HepG2 (cell line): ENCODE measurements around the gene ANKRD39. TPM values are rescaled to one million over a fixed set of nuclear protein-coding genes. Genes with fewer than 3 reads are reported as not detected.

Source experiments
- ARNT2 ChIP-seq: sonication (generic); formaldehyde crosslinking; IDR thresholded peaks from 2 replicates; pipeline ENCODE4 v1.8.0; 2022; ENCODE audit warnings: mild to moderate bottlenecking, low read depth, missing genetic modification reagents, moderate library complexity
- DPF2 ChIP-seq: sonication (generic); formaldehyde crosslinking; IDR thresholded peaks from 2 replicates; pipeline ENCODE4 v1.4.0; 2020; ENCODE audit warnings: mild to moderate bottlenecking, low read depth, missing genetic modification reagents, borderline replicate concordance
- HNRNPK ChIP-seq: fragments of 200-400 bp; formaldehyde crosslinking; IDR thresholded peaks from 2 replicates; pipeline ENCODE4 v1.6.1; 2018; ENCODE audit warnings: low read length, low read depth, moderate library complexity, mild to moderate bottlenecking; ENCODE audit not compliant: poor library complexity, severe bottlenecking
- IRF2 ChIP-seq: IDR thresholded peaks from 2 replicates; pipeline ENCODE4 v1.6.1; 2018; ENCODE audit warnings: missing genetic modification reagents, missing compliant biosample characterization
- MAFF ChIP-seq: IDR thresholded peaks from 2 replicates; pipeline ENCODE4 v1.6.1; 2011; ENCODE audit warnings: low read depth, low read length, improper control_type of control experiment
- NONO ChIP-seq, 2 experiments: fragments of 450-650 bp in 1 of 2; sonication (generic) in 1 of 2; formaldehyde crosslinking in 1 of 2; IDR thresholded peaks in 1 of 2; conservative IDR thresholded peaks in 1 of 2; 2 replicates each; pipeline versions ENCODE4 v1.6.1 to v1.8.0; 2017 to 2022; ENCODE audit warnings: mild to moderate bottlenecking in 1 of 2, missing genetic modification reagents in 1 of 2, moderate library complexity in 1 of 2
- TAF1 ChIP-seq: sonication (generic); formaldehyde crosslinking; IDR thresholded peaks from 2 replicates; pipeline ENCODE4 v1.4.0; 2020; ENCODE audit warnings: missing genetic modification reagents
- ZBTB49 ChIP-seq: sonication (generic); formaldehyde crosslinking; IDR thresholded peaks from 2 replicates; pipeline ENCODE4 v1.4.0; 2020; ENCODE audit warnings: missing genetic modification reagents, borderline replicate concordance
- ZEB1 ChIP-seq: IDR thresholded peaks from 2 replicates; pipeline ENCODE4 v1.6.1; 2012; ENCODE audit warnings: mild to moderate bottlenecking, low read depth, inconsistent platforms; ENCODE audit not compliant: insufficient replicate concordance
- ZFP41 ChIP-seq: sonication (generic); formaldehyde crosslinking; IDR thresholded peaks from 2 replicates; pipeline ENCODE4 v1.4.0; 2020; ENCODE audit warnings: mild to moderate bottlenecking, missing genetic modification reagents, borderline replicate concordance
- ZNF430 ChIP-seq: sonication (generic); formaldehyde crosslinking; IDR thresholded peaks from 2 replicates; pipeline ENCODE4 v1.9.0; 2021; ENCODE audit warnings: mild to moderate bottlenecking, missing genetic modification reagents
- ZNF431 ChIP-seq: sonication (generic); formaldehyde crosslinking; IDR thresholded peaks from 2 replicates; pipeline ENCODE4 v1.9.0; 2022; ENCODE audit warnings: missing genetic modification reagents, low read depth, mild to moderate bottlenecking, borderline replicate concordance
- ZNF577 ChIP-seq: sonication (generic); formaldehyde crosslinking; IDR thresholded peaks from 2 replicates; pipeline ENCODE4 v1.4.0; 2020; ENCODE audit warnings: mild to moderate bottlenecking, low read depth, missing genetic modification reagents, borderline replicate concordance
- ZNF678 ChIP-seq: sonication (generic); formaldehyde crosslinking; IDR thresholded peaks from 2 replicates; pipeline ENCODE4 v1.4.0; 2020; ENCODE audit warnings: mild to moderate bottlenecking, missing genetic modification reagents
- ZNF724P ChIP-seq: sonication (generic); formaldehyde crosslinking; IDR thresholded peaks from 2 replicates; pipeline ENCODE4 v1.8.0; 2022; ENCODE audit warnings: missing genetic modification reagents, borderline replicate concordance
- ZNF850 ChIP-seq: sonication (generic); formaldehyde crosslinking; conservative IDR thresholded peaks from 2 replicates; pipeline ENCODE4 v1.9.0; 2021; ENCODE audit warnings: mild to moderate bottlenecking, missing genetic modification reagents
- polyA plus RNA-seq, 8 experiments: library from polyadenylated mRNA; depleted of rRNA in 3 of 8; stranded (reverse) in 7 of 8; unstranded in 1 of 8; fragments of >200 nt; fragmentation: Illumina TruSeq in 4 of 8; extraction: Trizol in 4 of 8; gene quantifications; 2 replicates each; pipeline versions ENCODE4 v1.2.1 to v1.2.3, GENCODE V29; 2011 to 2016; ENCODE audit warnings: low read depth in 4 of 8, missing spikeins in 1 of 8, mixed read lengths in 1 of 8; ENCODE audit not compliant: insufficient read depth in 1 of 8
- total RNA-seq, 5 experiments: library from RNA; depleted of rRNA; stranded (reverse); fragments of >200 nt; fragmentation: Illumina TruSeq; extraction: Trizol; gene quantifications; 2 replicates each; pipeline ENCODE4 v1.2.3, GENCODE V29; 2016; ENCODE audit warnings: low read depth in 1 of 5
- TF ChIP-seq, protein P1 (sequence below): sonication (generic); formaldehyde crosslinking; IDR thresholded peaks from 2 replicates; pipeline ENCODE4 v1.8.1; 2023; ENCODE audit warnings: mild to moderate bottlenecking, missing genetic modification reagents
- TF ChIP-seq, protein P2 (sequence below): sonication (generic); formaldehyde crosslinking; IDR thresholded peaks from 2 replicates; pipeline ENCODE4 v1.5.0; 2020; ENCODE audit warnings: missing genetic modification reagents, mild to moderate bottlenecking, borderline replicate concordance
- TF ChIP-seq, protein P3 (sequence below): sonication (generic); formaldehyde crosslinking; conservative IDR thresholded peaks from 2 replicates; pipeline ENCODE4 v1.4.0; 2020; ENCODE audit warnings: missing genetic modification reagents
- TF ChIP-seq, protein P4 (sequence below): sonication (generic); formaldehyde crosslinking; IDR thresholded peaks from 2 replicates; pipeline ENCODE4 v1.4.0; 2020; ENCODE audit warnings: low read depth, mild to moderate bottlenecking, missing genetic modification reagents

The ANKRD39 gene
- total and polyA plus RNA-seq, 2 of the 13 experiments (the other 11 are each of a cell fraction or from before 2014, with no cell fraction given) = 23.2 to 24.8 TPM

DNA sequence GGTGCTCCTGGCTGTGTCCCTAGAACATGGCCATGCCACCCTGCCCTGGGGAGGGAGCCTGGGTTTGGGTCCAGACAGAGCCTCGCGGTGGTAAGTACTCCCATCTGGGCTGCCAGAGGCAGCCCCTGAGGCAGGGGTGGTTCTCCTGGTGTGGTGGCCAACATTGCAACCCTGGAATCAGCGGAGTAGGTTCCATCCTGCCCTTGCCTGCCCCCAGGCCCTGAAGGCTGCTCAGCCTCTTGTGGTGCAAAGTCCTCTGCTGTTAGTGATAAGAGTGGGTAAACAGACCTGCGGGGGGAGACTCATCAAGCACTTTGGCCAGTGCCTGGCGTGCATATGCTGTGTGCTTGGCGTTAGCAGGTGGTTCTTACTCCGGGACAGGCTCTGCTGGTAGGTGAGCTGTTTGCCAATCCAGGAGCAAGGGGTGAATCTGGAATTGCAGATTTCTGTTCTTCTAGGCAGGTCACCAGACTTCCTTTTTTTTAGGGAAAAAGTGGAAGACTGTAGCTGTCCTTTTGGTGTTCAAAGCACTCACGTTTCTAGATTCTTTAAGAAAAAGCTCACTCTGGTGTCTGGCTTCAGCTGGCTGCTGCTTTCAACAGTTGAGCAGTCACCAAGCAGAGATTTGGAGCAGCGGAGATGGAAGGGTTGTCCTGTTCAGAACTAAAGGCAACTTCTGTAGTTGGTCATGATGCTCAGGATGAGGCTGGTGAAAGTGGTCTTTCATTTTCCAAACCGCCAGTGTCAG is 38.5 kb downstream of the ANKRD39 start (continued):
- TF ChIP-seq ZBTB49 (CRISPR knock-in tag) (no peak; the same call in 1 of the 2 replicates), ZNF430 (CRISPR knock-in tag) (peak; percentile 96), ZEB1 (peak; percentile 79), ZNF577 (CRISPR knock-in tag) (no peak), ZFP41 (CRISPR knock-in tag) (0 out of 2 replicates have a peak, but pooled peaks have one; percentile 22), IRF2 (CRISPR knock-in tag) (peak; percentile 98), DPF2 (CRISPR knock-in tag) (peak; percentile 98), TAF1 (CRISPR knock-in tag) (peak; percentile 42; the same call in 1 of the 2 replicates), ZNF678 (CRISPR knock-in tag) (no peak), ZNF850 (CRISPR knock-in tag) (no peak), ZNF724P (no peak; the same call in 1 of the 2 replicates), ZNF431 (CRISPR knock-in tag) (peak; percentile 98), MAFF (0 out of 2 replicates have a peak, but pooled peaks have one; percentile 19), ARNT2 (peak; percentile 73), NONO (IDR thresholded peaks at IDR 0.05) (no peak), NONO (CRISPR knock-in tag; conservative IDR thresholded peaks at IDR 0.05) (peak; percentile 94), HNRNPK (no peak)
- TF ChIP-seq, protein P1, sequence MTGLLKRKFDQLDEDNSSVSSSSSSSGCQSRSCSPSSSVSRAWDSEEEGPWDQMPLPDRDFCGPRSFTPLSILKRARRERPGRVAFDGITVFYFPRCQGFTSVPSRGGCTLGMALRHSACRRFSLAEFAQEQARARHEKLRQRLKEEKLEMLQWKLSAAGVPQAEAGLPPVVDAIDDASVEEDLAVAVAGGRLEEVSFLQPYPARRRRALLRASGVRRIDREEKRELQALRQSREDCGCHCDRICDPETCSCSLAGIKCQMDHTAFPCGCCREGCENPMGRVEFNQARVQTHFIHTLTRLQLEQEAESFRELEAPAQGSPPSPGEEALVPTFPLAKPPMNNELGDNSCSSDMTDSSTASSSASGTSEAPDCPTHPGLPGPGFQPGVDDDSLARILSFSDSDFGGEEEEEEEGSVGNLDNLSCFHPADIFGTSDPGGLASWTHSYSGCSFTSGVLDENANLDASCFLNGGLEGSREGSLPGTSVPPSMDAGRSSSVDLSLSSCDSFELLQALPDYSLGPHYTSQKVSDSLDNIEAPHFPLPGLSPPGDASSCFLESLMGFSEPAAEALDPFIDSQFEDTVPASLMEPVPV (CRISPR knock-in tag) = peak; percentile 52; the same call in 1 of the 2 replicates
- TF ChIP-seq, protein P2, sequence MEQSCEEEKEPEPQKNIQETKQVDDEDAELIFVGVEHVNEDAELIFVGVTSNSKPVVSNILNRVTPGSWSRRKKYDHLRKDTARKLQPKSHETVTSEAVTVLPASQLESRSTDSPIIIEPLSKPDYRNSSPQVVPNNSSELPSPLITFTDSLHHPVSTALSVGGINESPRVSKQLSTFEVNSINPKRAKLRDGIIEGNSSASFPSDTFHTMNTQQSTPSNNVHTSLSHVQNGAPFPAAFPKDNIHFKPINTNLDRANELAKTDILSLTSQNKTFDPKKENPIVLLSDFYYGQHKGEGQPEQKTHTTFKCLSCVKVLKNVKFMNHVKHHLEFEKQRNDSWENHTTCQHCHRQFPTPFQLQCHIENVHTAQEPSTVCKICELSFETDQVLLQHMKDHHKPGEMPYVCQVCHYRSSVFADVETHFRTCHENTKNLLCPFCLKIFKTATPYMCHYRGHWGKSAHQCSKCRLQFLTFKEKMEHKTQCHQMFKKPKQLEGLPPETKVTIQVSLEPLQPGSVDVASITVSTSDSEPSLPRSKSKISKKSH (CRISPR knock-in tag) = peak; percentile 90; the same call in 1 of the 2 replicates
- TF ChIP-seq, protein P3, sequence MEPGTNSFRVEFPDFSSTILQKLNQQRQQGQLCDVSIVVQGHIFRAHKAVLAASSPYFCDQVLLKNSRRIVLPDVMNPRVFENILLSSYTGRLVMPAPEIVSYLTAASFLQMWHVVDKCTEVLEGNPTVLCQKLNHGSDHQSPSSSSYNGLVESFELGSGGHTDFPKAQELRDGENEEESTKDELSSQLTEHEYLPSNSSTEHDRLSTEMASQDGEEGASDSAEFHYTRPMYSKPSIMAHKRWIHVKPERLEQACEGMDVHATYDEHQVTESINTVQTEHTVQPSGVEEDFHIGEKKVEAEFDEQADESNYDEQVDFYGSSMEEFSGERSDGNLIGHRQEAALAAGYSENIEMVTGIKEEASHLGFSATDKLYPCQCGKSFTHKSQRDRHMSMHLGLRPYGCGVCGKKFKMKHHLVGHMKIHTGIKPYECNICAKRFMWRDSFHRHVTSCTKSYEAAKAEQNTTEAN (CRISPR knock-in tag) = peak; percentile 97
- TF ChIP-seq, protein P4, sequence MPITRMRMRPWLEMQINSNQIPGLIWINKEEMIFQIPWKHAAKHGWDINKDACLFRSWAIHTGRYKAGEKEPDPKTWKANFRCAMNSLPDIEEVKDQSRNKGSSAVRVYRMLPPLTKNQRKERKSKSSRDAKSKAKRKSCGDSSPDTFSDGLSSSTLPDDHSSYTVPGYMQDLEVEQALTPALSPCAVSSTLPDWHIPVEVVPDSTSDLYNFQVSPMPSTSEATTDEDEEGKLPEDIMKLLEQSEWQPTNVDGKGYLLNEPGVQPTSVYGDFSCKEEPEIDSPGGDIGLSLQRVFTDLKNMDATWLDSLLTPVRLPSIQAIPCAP (CRISPR knock-in tag) = no peak
